Panc1 (cell line): ENCODE measurements around the gene LONRF2. TPM values are rescaled to one million over a fixed set of nuclear protein-coding genes. Genes with fewer than 3 reads are reported as not detected.

Source experiments
- ATAC-seq: fragments of 200-7000 bp; cut with Tn5 transposase; 2 replicates; pipeline ENCODE4 v1.9.1; 2020; ENCODE audit warnings: mild to moderate bottlenecking, moderate library complexity
- BruUV-seq: library from RNA; stranded (reverse); fragments of 400-500 nt; replicated peaks from 2 replicates; lab custom pipeline; 2021; lab: Mats Ljungman, UMichigan
- CTCF ChIA-PET: fragments of 300-600 bp; sonication (Branson Sonifier 250); formaldehyde crosslinking; loops from one replicate; lab custom pipeline; 2022; ENCODE audit warnings: antibody characterized with exemption; lab: Charles Lee
- POLR2A ChIA-PET: fragments of 300-600 bp; sonication (Branson Sonifier 250); formaldehyde crosslinking; loops from one replicate; lab custom pipeline; 2022; ENCODE audit warnings: antibody characterized with exemption; lab: Charles Lee
- DNase-seq: peaks from one replicate; pipeline ENCODE4 v3.0.0-alpha.2; 2010; ENCODE audit warnings: low read depth, low spot score
- H3K27ac ChIP-seq: 2 replicates; pipeline ENCODE4 v1.5.1; 2011; ENCODE audit warnings: mild to moderate bottlenecking, low read length, inconsistent platforms
- H3K27me3 ChIP-seq: fragments of 200-500 bp; sonication (Bioruptor generic); 2 replicates; pipeline ENCODE4 v1.6.0; 2014; ENCODE audit warnings: low read length, inconsistent platforms; ENCODE audit not compliant: control insufficient read depth, insufficient read depth
- H3K36me3 ChIP-seq: fragments of 200-500 bp; sonication (Bioruptor generic); 2 replicates; pipeline ENCODE4 v1.5.1; 2014; ENCODE audit warnings: inconsistent platforms, mild to moderate bottlenecking, low read length, moderate library complexity; ENCODE audit not compliant: control insufficient read depth, insufficient read depth
- H3K4me1 ChIP-seq: 2 replicates; pipeline ENCODE4 v1.5.1; 2011; ENCODE audit warnings: inconsistent platforms, mild to moderate bottlenecking, low read length, moderate library complexity; ENCODE audit not compliant: control insufficient read depth, insufficient read depth
- H3K4me3 ChIP-seq, 2 experiments: 2 replicates each; pipeline ENCODE4 v1.5.1; 2011 to 2012; ENCODE audit warnings: low read depth in 2 of 2, low read length in 2 of 2, mild to moderate bottlenecking in 2 of 2, inconsistent platforms in 1 of 2, moderate library complexity in 1 of 2
- H3K9me3 ChIP-seq: fragments of 200-500 bp; sonication (Bioruptor generic); 2 replicates; pipeline ENCODE4 v1.5.1; 2014; ENCODE audit warnings: low read depth, mild to moderate bottlenecking, inconsistent platforms, low read length, moderate library complexity; ENCODE audit not compliant: control insufficient read depth, insufficient read depth
- POLR2AphosphoS5 ChIP-seq: IDR thresholded peaks from 2 replicates; pipeline ENCODE4 v1.6.1; 2012; ENCODE audit warnings: mild to moderate bottlenecking, low read depth, low read length, moderate library complexity
- REST ChIP-seq, 2 experiments: IDR thresholded peaks; 2 replicates each; pipeline ENCODE4 v1.6.1; 2011 to 2012; ENCODE audit warnings: low read depth in 2 of 2, control low read depth in 1 of 2, low read length in 1 of 2, mild to moderate bottlenecking in 1 of 2, moderate library complexity in 1 of 2; ENCODE audit not compliant: insufficient read depth in 1 of 2
- SIN3A ChIP-seq: IDR thresholded peaks from 2 replicates; pipeline ENCODE4 v1.6.1; 2012; ENCODE audit warnings: low read depth, mild to moderate bottlenecking, low read length, moderate library complexity, borderline replicate concordance; ENCODE audit not compliant: insufficient read depth
- TCF7L2 ChIP-seq: IDR thresholded peaks from 2 replicates; pipeline ENCODE4 v1.6.1; 2011; ENCODE audit warnings: mild to moderate bottlenecking, low read depth, low read length, inconsistent platforms
- in situ Hi-C: cut with HindIII; loops from 2 replicates; pipeline ENCODE4 v1.10.0; 2016; ENCODE audit warnings: low sequenced_read_pairs, low pct_unique_long_range_greater_than_20kb
- intact Hi-C: fragments of 100-400 bp; cut with micrococcal nuclease; formaldehyde crosslinking; loops from one replicate; pipeline ENCODE4 v1.10.0; 2022; ENCODE audit not compliant: unreplicated experiment
- total RNA-seq: library from RNA; stranded (reverse); gene quantifications from one replicate; pipeline ENCODE4 v1.2.1, GENCODE V29; 2021; ENCODE audit not compliant: unreplicated experiment
- TF ChIP-seq, protein P1 (sequence below): fragments of 450-650 bp; IDR thresholded peaks from 2 replicates; pipeline ENCODE4 v1.5.1; 2017; ENCODE audit warnings: mild to moderate bottlenecking

The LONRF2 gene
- total RNA-seq, 1 experiment from 2014 or later = 12.9 TPM

DNA sequence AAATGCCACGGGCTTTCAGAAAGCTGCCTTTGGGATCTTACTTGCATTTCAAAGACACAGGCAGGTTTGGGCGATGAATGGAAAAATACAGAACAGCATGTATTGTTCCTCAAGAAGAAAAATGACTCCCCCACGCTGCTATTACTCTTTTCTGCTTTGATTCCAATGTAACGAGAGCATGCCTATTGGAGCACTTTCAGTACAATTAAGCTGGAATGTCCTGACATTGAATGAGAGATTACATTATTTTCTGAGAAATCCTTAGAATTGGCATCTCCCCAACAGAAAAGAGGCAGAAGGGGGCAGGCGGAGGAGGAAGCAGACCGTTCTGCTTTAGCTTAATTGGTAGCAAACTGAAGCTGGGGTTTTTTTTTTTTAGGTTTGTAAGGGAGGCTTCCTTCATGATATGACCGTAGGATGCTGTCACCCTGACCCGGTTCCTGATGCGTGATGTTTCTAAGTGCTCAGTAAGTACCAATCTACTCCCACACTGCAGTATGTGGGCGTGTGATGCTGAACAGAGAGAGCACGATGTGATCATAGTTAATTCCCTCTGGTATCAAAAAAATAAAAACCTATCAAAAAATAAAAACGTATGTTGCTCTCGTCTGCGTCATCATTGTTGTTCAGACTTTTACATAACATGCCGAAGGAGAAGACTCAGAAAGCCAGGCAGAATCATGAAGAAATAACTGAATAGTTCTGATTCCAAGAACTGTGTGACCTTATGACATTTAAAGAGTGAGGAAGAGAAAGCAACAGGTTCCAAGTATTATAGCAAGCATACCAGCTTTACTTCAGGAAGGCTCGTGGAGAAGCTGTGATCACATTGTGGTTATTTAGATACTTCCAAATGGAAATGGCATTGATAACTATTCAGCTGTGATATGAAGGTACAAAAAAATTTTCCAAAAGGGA lies 40.5 kb downstream of the LONRF2 start:
- TF ChIP-seq REST (IDR thresholded peaks at IDR 0.05; ENCODE audit: insufficient read depth in 1 of 2, low read depth in 2 of 2, low read length in 1 of 2) = no peak
- TF ChIP-seq, protein P1, sequence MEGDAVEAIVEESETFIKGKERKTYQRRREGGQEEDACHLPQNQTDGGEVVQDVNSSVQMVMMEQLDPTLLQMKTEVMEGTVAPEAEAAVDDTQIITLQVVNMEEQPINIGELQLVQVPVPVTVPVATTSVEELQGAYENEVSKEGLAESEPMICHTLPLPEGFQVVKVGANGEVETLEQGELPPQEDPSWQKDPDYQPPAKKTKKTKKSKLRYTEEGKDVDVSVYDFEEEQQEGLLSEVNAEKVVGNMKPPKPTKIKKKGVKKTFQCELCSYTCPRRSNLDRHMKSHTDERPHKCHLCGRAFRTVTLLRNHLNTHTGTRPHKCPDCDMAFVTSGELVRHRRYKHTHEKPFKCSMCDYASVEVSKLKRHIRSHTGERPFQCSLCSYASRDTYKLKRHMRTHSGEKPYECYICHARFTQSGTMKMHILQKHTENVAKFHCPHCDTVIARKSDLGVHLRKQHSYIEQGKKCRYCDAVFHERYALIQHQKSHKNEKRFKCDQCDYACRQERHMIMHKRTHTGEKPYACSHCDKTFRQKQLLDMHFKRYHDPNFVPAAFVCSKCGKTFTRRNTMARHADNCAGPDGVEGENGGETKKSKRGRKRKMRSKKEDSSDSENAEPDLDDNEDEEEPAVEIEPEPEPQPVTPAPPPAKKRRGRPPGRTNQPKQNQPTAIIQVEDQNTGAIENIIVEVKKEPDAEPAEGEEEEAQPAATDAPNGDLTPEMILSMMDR = no peak
- no peak for TF ChIP-seq SIN3A
- TF ChIP-seq POLR2AphosphoS5 = no peak
- TF ChIP-seq TCF7L2 = no peak
- Histone ChIP-seq H3K36me3 (no peaks in the 10 kb centered on the region), H3K4me3 (no peak overlapping the region), H3K27ac (no peak overlapping the region; the same call in 1 of the 2 replicates), H3K4me1 (peaks cover 17% of the 10 kb centered on the region), H3K27me3 (no peaks in the 10 kb centered on the region), H3K9me3 (no peaks in the 10 kb centered on the region)
- POLR2A ChIA-PET = no interaction called here
- CTCF ChIA-PET = no interaction called here
- ATAC-seq = no peak
- BruUV-seq = no TSS peak
- no peak for DNase-seq
- in situ Hi-C loops = no loop called here
- intact Hi-C loops = no loop called here

DNA sequence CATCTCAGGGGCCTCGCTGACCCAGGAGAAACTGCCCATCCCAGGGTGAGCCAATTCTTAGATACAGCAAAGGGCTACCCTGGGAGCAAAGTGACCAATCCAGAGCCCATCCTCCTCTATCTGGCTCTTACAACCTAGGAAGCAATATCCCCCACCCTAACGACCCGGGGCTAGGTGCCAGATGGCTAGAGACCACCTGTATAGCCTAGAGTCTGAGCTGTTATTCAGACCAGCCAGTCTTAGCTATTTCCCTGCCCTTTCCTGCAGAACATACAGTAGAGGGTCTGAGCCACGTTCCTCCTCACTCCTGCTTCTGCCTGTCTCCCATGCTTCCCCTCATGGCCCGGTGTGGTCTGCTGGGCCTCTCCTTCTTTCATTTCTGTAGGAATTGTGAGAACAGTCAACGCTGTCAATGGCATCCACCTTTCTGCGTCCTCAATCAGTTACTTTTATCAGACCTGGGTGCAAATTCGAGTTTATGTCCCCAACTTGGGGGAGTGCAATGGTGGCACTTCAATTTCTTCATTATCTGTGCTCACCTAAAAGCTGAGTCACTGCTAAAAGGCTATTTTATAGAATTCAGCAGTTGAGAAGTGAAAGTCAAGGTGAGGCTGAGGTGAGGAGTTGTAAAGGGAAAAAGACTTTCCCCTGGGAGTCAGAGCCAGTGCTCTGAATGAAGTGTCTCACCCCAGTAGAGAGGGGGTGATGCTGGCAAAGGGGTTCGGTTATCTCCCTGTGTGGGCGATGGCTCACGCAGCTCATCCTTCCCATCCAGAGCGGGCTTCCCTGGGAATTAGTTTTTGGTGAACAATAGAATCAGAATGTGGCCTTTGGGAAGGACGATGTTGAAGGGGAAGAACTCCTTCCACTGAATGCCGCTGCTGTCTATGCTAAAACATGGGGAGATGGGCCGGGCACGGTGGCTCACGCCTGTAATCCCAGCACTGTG lies 42.4 kb downstream of the LONRF2 start:
- H3K9me3 ChIP-seq = no peaks in the 10 kb centered on the region
- intact Hi-C loops = no loop called here
- no peak for TF ChIP-seq TCF7L2
- TF ChIP-seq SIN3A = no peak
- TF ChIP-seq REST (IDR thresholded peaks at IDR 0.05; ENCODE audit: insufficient read depth in 1 of 2, low read depth in 2 of 2, low read length in 1 of 2) = no peak
- TF ChIP-seq, protein P1 = no peak
- no peak for TF ChIP-seq POLR2AphosphoS5
- H3K27ac ChIP-seq = no peak overlapping the region
- DNase-seq = no peak
- ChIA-PET CTCF (no interaction called here), POLR2A (no interaction called here)
- no TSS peak for BruUV-seq
- no peaks in the 10 kb centered on the region for H3K27me3 ChIP-seq
- in situ Hi-C loops = no loop called here
- ATAC-seq = no peak
- H3K4me3 ChIP-seq = no peak overlapping the region
- H3K4me1 ChIP-seq = no peaks in the 10 kb centered on the region
- no peaks in the 10 kb centered on the region for H3K36me3 ChIP-seq
